IMR-90 (cell line): ENCODE measurements around the gene WNK1. TPM values are rescaled to one million over a fixed set of nuclear protein-coding genes. Genes with fewer than 3 reads are reported as not detected.

Experiments
- ATAC-seq: fragments of 200-7000 bp; cut with Tn5 transposase; 2 replicates; pipeline ENCODE4 v1.9.1; 2020; ENCODE audit warnings: low read depth, mild to moderate bottlenecking, moderate library complexity
- BruUV-seq: library from RNA; stranded (reverse); fragments of 400-500 nt; replicated peaks from 2 replicates; lab custom pipeline; 2021; lab: Mats Ljungman, UMichigan
- CTCF ChIA-PET: fragments of 300-600 bp; formaldehyde crosslinking; extraction: SDS; loops from one replicate; lab custom pipeline; 2021; ENCODE audit warnings: antibody characterized with exemption; lab: Yijun Ruan, JAX
- POLR2A ChIA-PET: fragments of 300-600 bp; sonication (Branson Sonifier 250); formaldehyde crosslinking; loops from one replicate; lab custom pipeline; 2022; ENCODE audit warnings: antibody characterized with exemption; ENCODE audit not compliant: unreplicated experiment; lab: Charles Lee
- DNase-seq: peaks from one replicate; pipeline ENCODE4 v3.0.0; 2013
- H2AFZ ChIP-seq: replicated peaks from 2 replicates; pipeline ENCODE3; 2013; ENCODE audit warnings: low read length, mild to moderate bottlenecking; ENCODE audit not compliant: poor library complexity
- H2AK5ac ChIP-seq: 2 replicates; pipeline ENCODE4 v1.6.1; 2013; ENCODE audit warnings: low read depth, low read length, inconsistent platforms
- H2AK9ac ChIP-seq: replicated peaks from 2 replicates; pipeline ENCODE3; 2013; ENCODE audit warnings: mild to moderate bottlenecking, low read depth, low read length, moderate library complexity; ENCODE audit not compliant: poor library complexity
- H2BK120ac ChIP-seq: 2 replicates; pipeline ENCODE4 v1.6.1; 2013; ENCODE audit warnings: low read depth, low read length, inconsistent platforms
- H2BK15ac ChIP-seq: 3 replicates; pipeline ENCODE4 v1.6.1; 2013; ENCODE audit warnings: low read depth, low read length, inconsistent platforms
- H2BK20ac ChIP-seq: 2 replicates; pipeline ENCODE4 v1.6.1; 2013; ENCODE audit warnings: low read depth, mild to moderate bottlenecking, inconsistent platforms, low read length, moderate library complexity
- H2BK5ac ChIP-seq: 2 replicates; pipeline ENCODE4 v1.6.1; 2013; ENCODE audit warnings: mild to moderate bottlenecking, low read depth, low read length, inconsistent platforms; ENCODE audit not compliant: poor library complexity, severe bottlenecking
- H3K14ac ChIP-seq: replicated peaks from 2 replicates; pipeline ENCODE4 v1.6.1; 2013; ENCODE audit warnings: low read depth, low read length, inconsistent platforms
- H3K18ac ChIP-seq: 2 replicates; pipeline ENCODE4 v1.6.1; 2013; ENCODE audit warnings: low read depth, low read length, control low read depth
- H3K23ac ChIP-seq: 2 replicates; pipeline ENCODE4 v1.6.1; 2013; ENCODE audit warnings: low read depth, low read length, inconsistent platforms
- H3K27ac ChIP-seq: 2 replicates; pipeline ENCODE4 v1.5.1; 2013; ENCODE audit warnings: mild to moderate bottlenecking, control low read depth, low read length; ENCODE audit not compliant: insufficient read depth
- H3K27me3 ChIP-seq: 2 replicates; pipeline ENCODE4 v1.6.1; 2013; ENCODE audit warnings: low read length; ENCODE audit not compliant: control insufficient read depth, insufficient read depth
- H3K36me3 ChIP-seq: 2 replicates; pipeline ENCODE4 v1.6.1; 2013; ENCODE audit warnings: low read length, mixed read lengths; ENCODE audit not compliant: control insufficient read depth, insufficient read depth
- H3K4ac ChIP-seq: 2 replicates; pipeline ENCODE4 v1.6.1; 2013; ENCODE audit warnings: low read depth, low read length, inconsistent platforms
- H3K4me1 ChIP-seq: 2 replicates; pipeline ENCODE4 v1.6.1; 2013; ENCODE audit warnings: low read length, mixed read lengths; ENCODE audit not compliant: control insufficient read depth, insufficient read depth
- H3K4me2 ChIP-seq: 2 replicates; pipeline ENCODE4 v1.6.1; 2013; ENCODE audit warnings: low read depth, mild to moderate bottlenecking, control low read depth, low read length, moderate library complexity
- H3K4me3 ChIP-seq: 2 replicates; pipeline ENCODE4 v1.5.1; 2013; ENCODE audit warnings: low read depth, mild to moderate bottlenecking, control low read depth, low read length, moderate library complexity; ENCODE audit not compliant: insufficient read depth
- H3K56ac ChIP-seq: 2 replicates; pipeline ENCODE4 v1.6.1; 2013; ENCODE audit warnings: low read length, inconsistent platforms; ENCODE audit not compliant: insufficient read depth; ENCODE audit errors: extremely low read depth
- H3K79me1 ChIP-seq, 2 experiments: 2 replicates each; pipeline ENCODE4 v1.6.1; 2013; ENCODE audit warnings: low read length in 2 of 2, inconsistent platforms in 1 of 2, low read depth in 1 of 2
- H3K9ac ChIP-seq: 2 replicates; pipeline ENCODE4 v1.6.1; 2013; ENCODE audit warnings: low read depth, low read length, control low read depth
- H3K9me1 ChIP-seq: 2 replicates; pipeline ENCODE4 v1.6.1; 2013; ENCODE audit warnings: low read length, inconsistent platforms; ENCODE audit not compliant: insufficient read depth
- H3K9me3 ChIP-seq: 2 replicates; pipeline ENCODE4 v1.6.1; 2013; ENCODE audit warnings: low read length; ENCODE audit not compliant: control insufficient read depth, insufficient read depth
- H4K20me1 ChIP-seq: 2 replicates; pipeline ENCODE4 v1.6.1; 2013; ENCODE audit warnings: low read length, inconsistent platforms; ENCODE audit not compliant: insufficient read depth
- H4K5ac ChIP-seq: 2 replicates; pipeline ENCODE4 v1.6.1; 2013; ENCODE audit warnings: mild to moderate bottlenecking, low read depth, low read length, control low read depth
- H4K8ac ChIP-seq, 2 experiments: 2 replicates each; pipeline ENCODE4 v1.6.1; 2013; ENCODE audit warnings: low read depth in 2 of 2, low read length in 2 of 2, control low read depth in 1 of 2, inconsistent platforms in 1 of 2
- H4K91ac ChIP-seq: 2 replicates; pipeline ENCODE4 v1.6.1; 2013; ENCODE audit warnings: low read depth, low read length, inconsistent platforms; ENCODE audit not compliant: insufficient read depth
- BHLHE40 ChIP-seq: fragments of 150-350 bp; IDR thresholded peaks from 2 replicates; pipeline ENCODE4 v1.6.1; 2016; ENCODE audit warnings: mild to moderate bottlenecking, low read depth, low read length
- FOS ChIP-seq: fragments of 150-350 bp; IDR thresholded peaks from 2 replicates; pipeline ENCODE4 v1.6.1; 2016; ENCODE audit warnings: low read depth, low read length
- MAFK ChIP-seq: IDR thresholded peaks from 2 replicates; pipeline ENCODE4 v1.6.1; 2012; ENCODE audit warnings: low read depth, low read length, improper control_type of control experiment
- NFE2L2 ChIP-seq: fragments of 150-350 bp; IDR thresholded peaks from 2 replicates; pipeline ENCODE4 v1.6.1; 2016; ENCODE audit warnings: low read depth, mild to moderate bottlenecking, low read length
- RAD21 ChIP-seq: IDR thresholded peaks from 2 replicates; pipeline ENCODE4 v1.6.1; 2012; ENCODE audit warnings: low read length, improper control_type of control experiment
- RCOR1 ChIP-seq: IDR thresholded peaks from 2 replicates; pipeline ENCODE4 v1.6.1; 2012; ENCODE audit warnings: mild to moderate bottlenecking, low read length, improper control_type of control experiment; ENCODE audit not compliant: insufficient replicate concordance
- WGBS, 2 experiments: methylation state at CpG; one replicate each; pipeline versions ENCODE4 v1.1.5 to v1.1.7; 2013; ENCODE audit warnings: missing lambda C conversion rate in 2 of 2; ENCODE audit not compliant: insufficient read length in 1 of 2; ENCODE audit errors: extremely low coverage in 2 of 2; 5-methylcytosine and 5-hydroxymethylcytosine counted together
- dilution Hi-C: fragments of 300-500 bp; cut with HindIII; formaldehyde crosslinking; loops from one replicate; pipeline ENCODE4 v1.14.3; 2018; ENCODE audit warnings: low sequenced_read_pairs; ENCODE audit not compliant: unreplicated experiment
- in situ Hi-C: fragments of 300-500 bp; cut with MboI; formaldehyde crosslinking; loops from 3 replicates; pipeline ENCODE4 v1.14.3; 2019; ENCODE audit warnings: low sequenced_read_pairs, inconsistent platforms, mixed read lengths
- intact Hi-C: fragments of 100-400 bp; cut with micrococcal nuclease; formaldehyde crosslinking; loops from 2 replicates; pipeline ENCODE4 v1.10.0; 2022
- polyA plus RNA-seq, 3 experiments: library from polyadenylated mRNA; depleted of rRNA; stranded (reverse); fragments of >200 nt; gene quantifications; 2 replicates each; pipeline ENCODE4 v1.2.3, GENCODE V29; 2012; ENCODE audit warnings: low replicate concordance in 1 of 3
- total RNA-seq: library from RNA; depleted of rRNA; stranded (reverse); fragments of >200 nt; gene quantifications from 2 replicates; pipeline ENCODE4 v1.2.3, GENCODE V29; 2012

The WNK1 gene
- total and polyA plus RNA-seq, 2 of the 4 experiments (the other 2 are of a cell fraction) = 36.9 to 42.8 TPM

- H4K8ac ChIP-seq = no peak overlapping the region
- peaks cover 1% of the 10 kb centered on the region for H3K27me3 ChIP-seq
- H3K18ac ChIP-seq = no peak overlapping the region
- no peaks in the 10 kb centered on the region for H4K20me1 ChIP-seq
- H3K27ac ChIP-seq = no peak overlapping the region
- TF ChIP-seq FOS (no peak), RCOR1 (no peak), BHLHE40 (no peak), MAFK (no peak), NFE2L2 (no peak), RAD21 (no peak)
- H3K23ac ChIP-seq = no peak overlapping the region
- H4K5ac ChIP-seq = no peak overlapping the region
- H2BK5ac ChIP-seq = no peak overlapping the region
- ATAC-seq = no peak
- H4K91ac ChIP-seq = no peak overlapping the region
- no peak overlapping the region for H2BK20ac ChIP-seq
- in situ Hi-C loops = no loop called here
- intact Hi-C loops = loop anchor here (10.0 kb wide), 1 partner anchor 46 kb away; no protein-coding TSS in a partner anchor
- no peak overlapping the region for H3K4me3 ChIP-seq
- no peak overlapping the region for H2AK9ac ChIP-seq
- POLR2A ChIA-PET = no interaction called here
- no peak overlapping the region for H2BK120ac ChIP-seq
- no peak for DNase-seq
- no peak overlapping the region for H3K4ac ChIP-seq
- WGBS, 2 experiments = no CpG with 5 or more reads among the region's 9 CpGs
- CTCF ChIA-PET = no interaction called here
- H3K9me1 ChIP-seq = no peaks in the 10 kb centered on the region
- H3K9me3 ChIP-seq = no peaks in the 10 kb centered on the region
- no peaks in the 10 kb centered on the region for H3K79me1 ChIP-seq
- H3K9ac ChIP-seq = no peak overlapping the region
- BruUV-seq = no TSS peak
- no peak overlapping the region for H2AK5ac ChIP-seq
- no peak overlapping the region for H2BK15ac ChIP-seq
- H2AFZ ChIP-seq = no peak overlapping the region
- H3K36me3 ChIP-seq = no peaks in the 10 kb centered on the region
- no peak overlapping the region for H3K4me2 ChIP-seq
- no peaks in the 10 kb centered on the region for H3K4me1 ChIP-seq
- H3K14ac ChIP-seq = no peak overlapping the region
- dilution Hi-C loops = no loop called here
- no peak overlapping the region for H3K56ac ChIP-seq
These were observed 21.8 kb upstream of the WNK1 start for GRCh38 chr12:730550-730949.
